Endothelial cell of umbilical vein (primary cell): ENCODE measurements around the gene NEK7. TPM values are rescaled to one million over a fixed set of nuclear protein-coding genes. Genes with fewer than 3 reads are reported as not detected.

Source experiments
- BruUV-seq: library from RNA; stranded (reverse); fragments of 400-500 nt; replicated peaks from 2 replicates; lab custom pipeline; 2021; lab: Mats Ljungman, UMichigan
- CTCF ChIA-PET: fragments of 300-600, 350-600 bp; sonication (Branson Sonifier 250); formaldehyde crosslinking; loops from one replicate; lab custom pipeline; 2021; ENCODE audit warnings: antibody characterized with exemption, inconsistent platforms; lab: Charles Lee
- POLR2A ChIA-PET: fragments of 300-600, 350-600 bp; sonication (Branson Sonifier 250); formaldehyde crosslinking; loops from one replicate; lab custom pipeline; 2021; ENCODE audit warnings: antibody characterized with exemption, inconsistent platforms; lab: Charles Lee
- DNase-seq: peaks from one replicate; pipeline ENCODE4 v3.0.0-alpha.2; 2011; ENCODE audit warnings: low read depth, low spot score
- FAIRE-seq: peaks from 2 replicates; lab custom pipeline; 2011; peaks lifted over from hg19 to GRCh38; lab: Jason Lieb, UNC
- H2AFZ ChIP-seq: 2 replicates; pipeline ENCODE4 v1.6.0; 2012; ENCODE audit warnings: low read depth, low read length, control low read depth, inconsistent platforms
- H3K27ac ChIP-seq: 2 replicates; pipeline ENCODE4 v1.5.1; 2011; ENCODE audit warnings: low read depth, mild to moderate bottlenecking, control low read depth, low read length, moderate library complexity; ENCODE audit not compliant: insufficient read depth
- H3K27me3 ChIP-seq, 2 experiments: 2 replicates each; pipeline versions ENCODE4 v1.6.0 to v1.6.1; 2011; ENCODE audit warnings: low read length in 2 of 2, mixed read lengths in 1 of 2; ENCODE audit not compliant: control insufficient read depth in 2 of 2, insufficient read depth in 2 of 2
- H3K36me3 ChIP-seq, 2 experiments: 2 replicates in 1 of 2; 3 replicates in 1 of 2; pipeline ENCODE4 v1.5.1; 2011; ENCODE audit warnings: low read length in 2 of 2, mild to moderate bottlenecking in 1 of 2, moderate library complexity in 1 of 2; ENCODE audit not compliant: control insufficient read depth in 2 of 2, insufficient read depth in 2 of 2; ENCODE audit errors: extremely low read depth in 1 of 2
- H3K4me1 ChIP-seq: 3 replicates; pipeline ENCODE4 v1.5.1; 2011; ENCODE audit warnings: mild to moderate bottlenecking, low read length; ENCODE audit not compliant: control insufficient read depth, insufficient read depth; ENCODE audit errors: extremely low read depth
- H3K4me2 ChIP-seq: 2 replicates; pipeline ENCODE4 v1.6.1; 2011; ENCODE audit warnings: low read length, control low read depth, mixed read lengths; ENCODE audit not compliant: insufficient read depth
- H3K4me3 ChIP-seq, 3 experiments: fragments of 200-600 bp in 1 of 3; sonication (generic), shearing (Covaris generic) in 1 of 3; replicated peaks in 1 of 3; 2 replicates each; pipeline ENCODE4 v1.5.1; 2011 to 2016; ENCODE audit warnings: control low read depth in 3 of 3, low read length in 3 of 3, mild to moderate bottlenecking in 2 of 3, inconsistent platforms in 1 of 3, low read depth in 1 of 3, moderate library complexity in 1 of 3; ENCODE audit not compliant: insufficient read depth in 1 of 3
- H3K79me2 ChIP-seq: 2 replicates; pipeline ENCODE4 v1.6.0; 2012; ENCODE audit warnings: low read length, inconsistent platforms; ENCODE audit not compliant: control insufficient read depth, insufficient read depth
- H3K9ac ChIP-seq: replicated peaks from 2 replicates; pipeline ENCODE3; 2011; ENCODE audit warnings: low read length, control low read depth; ENCODE audit not compliant: insufficient read depth; ENCODE audit errors: extremely low read depth
- H3K9me1 ChIP-seq: replicated peaks from 3 replicates; pipeline ENCODE4 v1.6.0; 2011; ENCODE audit warnings: mild to moderate bottlenecking, low read length; ENCODE audit not compliant: control insufficient read depth, insufficient read depth; ENCODE audit errors: extremely low read depth
- H3K9me3 ChIP-seq: replicated peaks from 2 replicates; pipeline ENCODE4 v1.5.1; 2012; ENCODE audit warnings: low read length, inconsistent platforms; ENCODE audit not compliant: control insufficient read depth, insufficient read depth
- H4K20me1 ChIP-seq: replicated peaks from 2 replicates; pipeline ENCODE3; 2011; ENCODE audit warnings: mild to moderate bottlenecking, low read length; ENCODE audit not compliant: control insufficient read depth, insufficient read depth; ENCODE audit errors: extremely low read depth
- CTCF ChIP-seq, 2 donors: IDR thresholded peaks; 1 replicate in 1 of 2; 2 replicates in 1 of 2; pipeline ENCODE4 v1.5.1; 2011; ENCODE audit warnings: low read length in 2 of 2, mild to moderate bottlenecking in 2 of 2, moderate library complexity in 2 of 2, control low read depth in 1 of 2, inconsistent platforms in 1 of 2, low read depth in 1 of 2; ENCODE audit not compliant: insufficient read depth in 1 of 2; ENCODE audit errors: extremely low read depth in 1 of 2
- GATA2 ChIP-seq: IDR thresholded peaks from 2 replicates; pipeline ENCODE4 v1.7.0; 2011; ENCODE audit warnings: low read depth, mild to moderate bottlenecking, moderate library complexity, mixed read lengths, low read length; ENCODE audit not compliant: insufficient read length, insufficient read depth
- JUN ChIP-seq: IDR thresholded peaks from 2 replicates; pipeline ENCODE4 v1.6.1; 2011; ENCODE audit warnings: borderline replicate concordance, low read depth; ENCODE audit not compliant: insufficient read length, insufficient read depth
- MAX ChIP-seq: IDR thresholded peaks from 2 replicates; pipeline ENCODE4 v1.6.1; 2011; ENCODE audit not compliant: insufficient read depth, insufficient read length
- MYC ChIP-seq: IDR thresholded peaks from one replicate; pipeline ENCODE4 v1.6.1; 2011; ENCODE audit warnings: mild to moderate bottlenecking, low read depth, low read length
- dilution Hi-C: fragments of 300-500 bp; cut with MboI; formaldehyde crosslinking; loops from one replicate; pipeline ENCODE4 v1.15.0; 2019; ENCODE audit warnings: low sequenced_read_pairs; ENCODE audit not compliant: extremely low pct_ligation_motif_present
- intact Hi-C: fragments of 100-400 bp; cut with micrococcal nuclease; formaldehyde crosslinking; loops from one replicate; pipeline ENCODE4 v1.10.0; 2022
- polyA plus RNA-seq, 4 experiments: library from polyadenylated mRNA; depleted of rRNA in 3 of 4; stranded (reverse) in 3 of 4; unstranded in 1 of 4; fragments of >200 nt; gene quantifications; 2 replicates each; pipeline versions ENCODE4 v1.2.1 to v1.2.3, GENCODE V29; 2011 to 2012; ENCODE audit warnings: missing spikeins in 1 of 4
- total RNA-seq: library from RNA; stranded (reverse); gene quantifications from 2 replicates; pipeline ENCODE4 v1.2.3, GENCODE V29; 2021

The NEK7 gene
- total and polyA plus RNA-seq, 2 donors (not counting 3 experiments of a cell fraction or from before 2014, with no cell fraction given) = 22.6 to 45.7 TPM

- intact Hi-C loops = loop anchor here (1.0 to 10.0 kb wide), 6 partner anchors 106 to 424 kb away; no protein-coding TSS in a partner anchor
- no peaks in the 10 kb centered on the region for H3K79me2 ChIP-seq
- no TSS peak for BruUV-seq
- H3K4me2 ChIP-seq = no peak overlapping the region
- FAIRE-seq (peak; percentile 49), DNase-seq (peak; percentile 32)
- no peaks in the 10 kb centered on the region for H3K36me3 ChIP-seq
- H3K9me1 ChIP-seq = no peaks in the 10 kb centered on the region
- H3K27me3 ChIP-seq = no peaks in the 10 kb centered on the region
- POLR2A ChIA-PET = no interaction called here
- no peak overlapping the region for H2AFZ ChIP-seq
- CTCF ChIA-PET = interaction anchor here (0.7 to 2.3 kb wide), 21 partner anchors 8 to 327 kb away, joined by 3 to 18 read pairs (median 4); partner anchors contain the start of gene NEK7
- H3K4me3 ChIP-seq = no peak overlapping the region
- no peaks in the 10 kb centered on the region for H3K4me1 ChIP-seq
- H3K9ac ChIP-seq = no peak overlapping the region
- no peaks in the 10 kb centered on the region for H3K9me3 ChIP-seq
- dilution Hi-C loops = no loop called here
- no peaks in the 10 kb centered on the region for H4K20me1 ChIP-seq
- TF ChIP-seq CTCF (IDR thresholded peaks at IDR 0.05; ENCODE audit: extremely low read depth in 1 of 2, insufficient read depth in 1 of 2, low read depth in 1 of 2, low read length in 2 of 2) (peak; percentile 27 to 36), MAX (no peak)
- H3K27ac ChIP-seq = no peak overlapping the region
Observed at GRCh38 chr1:198359024-198359653, 202.3 kb downstream of the NEK7 start.

GRCh38 chr1:198360208-198360729 lies 203.5 kb downstream of the NEK7 start:
- CTCF ChIA-PET = interaction anchor here (0.9 to 2.9 kb wide), 3 partner anchors 16 to 288 kb away, joined by 4 to 7 read pairs (median 5); no protein-coding TSS in a partner anchor
- BruUV-seq = no TSS peak
- no peak for TF ChIP-seq MYC
- TF ChIP-seq GATA2 = no peak
- no peak for TF ChIP-seq CTCF (IDR thresholded peaks at IDR 0.05; ENCODE audit: extremely low read depth in 1 of 2, insufficient read depth in 1 of 2, low read depth in 1 of 2, low read length in 2 of 2)
- no peak for TF ChIP-seq JUN
- Histone ChIP-seq H3K4me3 (no peak overlapping the region), H4K20me1 (no peaks in the 10 kb centered on the region), H3K4me2 (no peak overlapping the region), H3K9me1 (no peaks in the 10 kb centered on the region), H3K4me1 (no peaks in the 10 kb centered on the region), H3K36me3 (no peaks in the 10 kb centered on the region), H3K27ac (no peak overlapping the region), H3K27me3 (no peaks in the 10 kb centered on the region), H3K79me2 (no peaks in the 10 kb centered on the region), H2AFZ (no peak overlapping the region), H3K9me3 (no peaks in the 10 kb centered on the region), H3K9ac (no peak overlapping the region)
- dilution Hi-C loops (no loop called here), intact Hi-C loops (no loop called here)
- FAIRE-seq = no peak
- POLR2A ChIA-PET = no interaction called here
- DNase-seq = no peak
